Measurements from ENCODE around the gene PCIF1. TPM values are rescaled to one million over a fixed set of nuclear protein-coding genes. Genes with fewer than 3 reads are reported as not detected.

Gene PCIF1
- total and polyA plus RNA-seq, 8 donors = 13.3 to 34.9 (median 18.7) TPM

GRCh38 chr20:45958593-45958992 lies 24.1 kb downstream of the PCIF1 start:
- peaks cover 0 to 58% (median 41%) of the 10 kb centered on the region in 3 donors for H3K36me3 ChIP-seq
- H3K27me3 ChIP-seq = no peaks in the 10 kb centered on the region
- TF ChIP-seq CTCF (IDR thresholded peaks at IDR 0.05) = no peak
- intact Hi-C loops (cut with DNase I) = no loop called here
- no peak for ATAC-seq
- no peak for DNase-seq
- no peaks in the 10 kb centered on the region for H3K4me1 ChIP-seq
- 97 to 98% methylated on average over 4 of the region's 4 CpGs for WGBS, 2 donors
- FAIRE-seq = no peak
- H3K4me3 ChIP-seq = no peak overlapping the region
- H3K27ac ChIP-seq = no peak overlapping the region
- no peaks in the 10 kb centered on the region for H3K9me3 ChIP-seq

GRCh38 chr20:45959126-45959525 lies 24.6 kb downstream of the PCIF1 start:
- Histone ChIP-seq H3K9me3 (no peaks in the 10 kb centered on the region), H3K36me3 (peaks cover 0 to 63% (median 46%) of the 10 kb centered on the region in 3 donors), H3K27me3 (no peaks in the 10 kb centered on the region), H3K27ac (no peak overlapping the region), H3K4me1 (no peaks in the 10 kb centered on the region), H3K4me3 (no peak overlapping the region)
- DNase-seq (peak in 1 of 6 donors; percentile 43), FAIRE-seq (no peak), ATAC-seq (no peak)
- intact Hi-C loops (cut with DNase I) = no loop called here
- WGBS, 2 donors = 92 to 97% methylated on average over 16 of the region's 16 CpGs
- TF ChIP-seq CTCF (IDR thresholded peaks at IDR 0.05) = no peak

- FAIRE-seq = no peak
- 96% methylated on average over 14 of the region's 14 CpGs for WGBS, 2 donors
Measured at GRCh38 chr20:45959956-45960630, 25.6 kb downstream of the PCIF1 start.

GRCh38 chr20:45962031-45962755 lies 27.7 kb downstream of the PCIF1 start:
- Histone ChIP-seq H3K27ac (no peak overlapping the region), H3K36me3 (peaks cover 0 to 89% (median 49%) of the 10 kb centered on the region in 3 donors), H3K9me3 (no peaks in the 10 kb centered on the region), H3K4me1 (no peaks in the 10 kb centered on the region), H3K27me3 (no peaks in the 10 kb centered on the region), H3K4me3 (no peak overlapping the region)
- no peak for ATAC-seq
- DNase-seq = peak in 2 of 6 donors; percentile 19 to 64
- no peak for TF ChIP-seq CTCF (IDR thresholded peaks at IDR 0.05)
- intact Hi-C loops (cut with DNase I) = loop anchor here in 1 of 3 donors (10.0 kb wide), 1 partner anchor 137 kb away; the partner anchor contains the start of gene TNNC2
- WGBS, 2 donors = 92 to 95% methylated on average over 25 to 26 of the region's 26 CpGs
- no peak for FAIRE-seq

More at GRCh38 chr20:45959956-45960630, 25.6 kb downstream of the PCIF1 start:
- Histone ChIP-seq H3K27ac (no peak overlapping the region), H3K36me3 (peaks cover 0 to 72% (median 51%) of the 10 kb centered on the region in 3 donors), H3K9me3 (no peaks in the 10 kb centered on the region), H3K27me3 (no peaks in the 10 kb centered on the region), H3K4me3 (no peak overlapping the region), H3K4me1 (no peaks in the 10 kb centered on the region)
- no peak for TF ChIP-seq CTCF (IDR thresholded peaks at IDR 0.05)
- ATAC-seq = no peak
- intact Hi-C loops (cut with DNase I) = loop anchor here in 1 of 3 donors (10.0 kb wide), 1 partner anchor 135 kb away; the partner anchor contains the start of gene TNNC2
- DNase-seq = peak in 1 of 6 donors; percentile 25

All from pancreas (tissue), 10 donors.